ENCODE measurements around the gene DYNLRB2. TPM values are rescaled to one million over a fixed set of nuclear protein-coding genes. Genes with fewer than 3 reads are reported as not detected.

The DYNLRB2 gene
- total RNA-seq, 1 donor from 2014 or later: not detected

DNA sequence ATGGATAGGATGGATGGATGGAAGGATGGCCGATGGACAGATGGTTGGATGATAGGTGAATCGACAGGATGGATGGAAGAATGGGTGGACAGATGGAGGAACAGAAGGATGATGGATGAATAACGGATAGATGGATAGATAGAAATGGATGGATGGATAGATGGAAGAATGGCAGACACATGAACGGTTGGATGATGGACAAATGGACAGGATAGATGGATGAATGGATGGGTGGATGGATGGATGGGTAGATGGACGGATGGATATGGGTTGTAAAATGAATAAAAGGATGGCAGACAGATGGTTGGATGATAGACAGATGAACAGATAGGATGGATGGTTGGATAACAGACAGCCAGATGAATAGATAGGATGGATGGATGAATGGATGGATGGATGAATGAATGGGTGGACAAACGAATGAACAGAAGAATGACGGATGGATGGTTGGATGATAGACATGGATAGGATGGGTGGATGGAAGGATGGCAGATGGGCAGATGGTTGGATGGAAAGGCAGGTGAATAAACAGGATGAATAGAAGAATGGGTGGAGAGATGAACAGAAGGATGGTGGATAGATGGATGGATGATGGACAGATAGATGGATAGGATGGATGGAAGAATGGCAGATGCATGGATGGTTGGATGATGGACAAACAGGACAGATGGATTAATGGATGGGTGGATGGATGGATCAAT lies 55.9 kb downstream of the DYNLRB2 start:
- no peak overlapping the region for H2AFZ ChIP-seq (replicated peaks)
- H3K36me3 ChIP-seq: no peaks in the 10 kb centered on the region

DNA sequence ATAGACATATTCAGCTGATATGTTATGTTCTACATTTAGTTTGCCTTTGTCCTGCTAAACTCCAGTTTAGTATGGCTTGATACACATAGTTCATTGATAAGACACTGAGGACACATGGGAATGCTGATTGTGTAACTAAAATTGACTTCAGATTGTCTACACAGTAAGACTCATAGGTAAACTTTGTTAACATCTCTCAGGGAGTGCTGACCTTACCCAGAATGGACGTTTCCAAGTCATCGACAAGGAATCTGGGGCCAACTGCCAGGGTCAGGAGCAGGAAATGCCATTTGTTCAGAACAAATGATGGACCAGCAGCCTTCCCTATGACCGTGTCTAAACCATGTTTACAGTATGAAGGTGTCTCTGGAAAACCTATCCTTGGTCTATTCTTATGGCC lies 58.7 kb downstream of the DYNLRB2 start:
- no peaks in the 10 kb centered on the region for H3K9me3 Mint-ChIP-seq
- no peaks in the 10 kb centered on the region for H3K4me1 Mint-ChIP-seq
- Histone ChIP-seq H3K27ac (no peak overlapping the region), H3K36me3 (no peaks in the 10 kb centered on the region), H2AFZ (replicated peaks) (no peak overlapping the region), H3K9ac (no peak overlapping the region), H3K4me2 (no peak overlapping the region), H3K4me3 (no peak overlapping the region), H3F3A (ENCODE audit: low read depth) (no peaks in the 10 kb centered on the region), H3K27me3 (no peaks in the 10 kb centered on the region), H3K9me3 (ENCODE audit: low read depth) (no peaks in the 10 kb centered on the region), H3K4me1 (no peaks in the 10 kb centered on the region), H3K79me2 (ENCODE audit: low read depth) (no peaks in the 10 kb centered on the region), H4K20me1 (ENCODE audit: low read depth) (no peaks in the 10 kb centered on the region)
- TF ChIP-seq EZH2 (IDR thresholded peaks at IDR 0.05) (no peak), EZH2phosphoT487 (IDR thresholded peaks at IDR 0.05) (no peak)
- TF ChIP-seq, protein P1, sequence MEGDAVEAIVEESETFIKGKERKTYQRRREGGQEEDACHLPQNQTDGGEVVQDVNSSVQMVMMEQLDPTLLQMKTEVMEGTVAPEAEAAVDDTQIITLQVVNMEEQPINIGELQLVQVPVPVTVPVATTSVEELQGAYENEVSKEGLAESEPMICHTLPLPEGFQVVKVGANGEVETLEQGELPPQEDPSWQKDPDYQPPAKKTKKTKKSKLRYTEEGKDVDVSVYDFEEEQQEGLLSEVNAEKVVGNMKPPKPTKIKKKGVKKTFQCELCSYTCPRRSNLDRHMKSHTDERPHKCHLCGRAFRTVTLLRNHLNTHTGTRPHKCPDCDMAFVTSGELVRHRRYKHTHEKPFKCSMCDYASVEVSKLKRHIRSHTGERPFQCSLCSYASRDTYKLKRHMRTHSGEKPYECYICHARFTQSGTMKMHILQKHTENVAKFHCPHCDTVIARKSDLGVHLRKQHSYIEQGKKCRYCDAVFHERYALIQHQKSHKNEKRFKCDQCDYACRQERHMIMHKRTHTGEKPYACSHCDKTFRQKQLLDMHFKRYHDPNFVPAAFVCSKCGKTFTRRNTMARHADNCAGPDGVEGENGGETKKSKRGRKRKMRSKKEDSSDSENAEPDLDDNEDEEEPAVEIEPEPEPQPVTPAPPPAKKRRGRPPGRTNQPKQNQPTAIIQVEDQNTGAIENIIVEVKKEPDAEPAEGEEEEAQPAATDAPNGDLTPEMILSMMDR (IDR thresholded peaks at IDR 0.05): no peak
- no peak for DNase-seq (ENCODE audit: low spot score)
- peaks cover 5% of the 10 kb centered on the region for H3K36me3 Mint-ChIP-seq
- no peak overlapping the region for H3K27ac Mint-ChIP-seq
- H3K27me3 Mint-ChIP-seq (ENCODE audit: insufficient read depth, low read depth): no peaks in the 10 kb centered on the region
- no peak overlapping the region for H3K4me3 Mint-ChIP-seq

More for the DNA sequence above, 55.9 kb downstream of the DYNLRB2 start:
- H3K4me1 ChIP-seq: no peaks in the 10 kb centered on the region
- no peaks in the 10 kb centered on the region for H3K36me3 Mint-ChIP-seq
- no peaks in the 10 kb centered on the region for H3K27me3 ChIP-seq
- no peaks in the 10 kb centered on the region for H4K20me1 ChIP-seq (ENCODE audit: low read depth)
- no peak overlapping the region for H3K27ac Mint-ChIP-seq
- no peak for DNase-seq (ENCODE audit: low spot score)
- H3K9me3 Mint-ChIP-seq: no peaks in the 10 kb centered on the region
- no peak overlapping the region for H3K27ac ChIP-seq
- H3F3A ChIP-seq (ENCODE audit: low read depth): no peaks in the 10 kb centered on the region
- H3K9ac ChIP-seq: no peak overlapping the region
- no peaks in the 10 kb centered on the region for H3K27me3 Mint-ChIP-seq (ENCODE audit: insufficient read depth, low read depth)
- TF ChIP-seq EZH2 (IDR thresholded peaks at IDR 0.05): no peak
- TF ChIP-seq, protein P1 (IDR thresholded peaks at IDR 0.05): no peak
- TF ChIP-seq EZH2phosphoT487 (IDR thresholded peaks at IDR 0.05): no peak
- no peak overlapping the region for H3K4me3 ChIP-seq
- no peaks in the 10 kb centered on the region for H3K4me1 Mint-ChIP-seq
- no peaks in the 10 kb centered on the region for H3K9me3 ChIP-seq (ENCODE audit: low read depth)
- no peak overlapping the region for H3K4me2 ChIP-seq
- no peaks in the 10 kb centered on the region for H3K79me2 ChIP-seq (ENCODE audit: low read depth)
- no peak overlapping the region for H3K4me3 Mint-ChIP-seq

Data from neural progenitor cell (in vitro differentiated cells).